NCI-H1048 (cell line): ENCODE measurements around the gene KANSL1.
"Not testable (repeated sequence)": the region's sequence is repeated elsewhere in the genome, so short reads cannot be mapped to it uniquely, and the experiment has no call there.

Experiments used
- DNase-seq: peaks from one replicate; lab custom pipeline; 2025; lab: John Stamatoyannopoulos, UW

KANSL1 gene

GRCh38 chr17:46138473-46138872 is 54.8 kb downstream of the KANSL1 start:
- no peak for DNase-seq

GRCh38 chr17:46136820-46137219 is 56.4 kb downstream of the KANSL1 start:
- DNase-seq, result no peak

- no peak for DNase-seq
These were observed 57.2 kb downstream of the KANSL1 start for GRCh38 chr17:46135879-46136563.

- no peak for DNase-seq
These were observed 58.0 kb downstream of the KANSL1 start for GRCh38 chr17:46135126-46135812.

GRCh38 chr17:46129302-46129701 is 63.9 kb downstream of the KANSL1 start:
- DNase-seq, result no peak

GRCh38 chr17:46128453-46128852 is 64.8 kb downstream of the KANSL1 start:
- no peak for DNase-seq

- DNase-seq, result no peak
These were observed 65.7 kb downstream of the KANSL1 start for GRCh38 chr17:46127524-46127923.

- DNase-seq, result no peak
These were observed 66.4 kb downstream of the KANSL1 start for GRCh38 chr17:46126840-46127239.

- no peak for DNase-seq
These were observed 67.4 kb downstream of the KANSL1 start for GRCh38 chr17:46125831-46126230.

GRCh38 chr17:46124695-46125592 is 68.3 kb downstream of the KANSL1 start:
- DNase-seq, result no peak

GRCh38 chr17:46123607-46124006 is 69.6 kb downstream of the KANSL1 start:
- DNase-seq, result no peak

GRCh38 chr17:46122486-46122871 is 70.8 kb downstream of the KANSL1 start:
- no peak for DNase-seq

- no peak for DNase-seq
These were observed 71.3 kb downstream of the KANSL1 start for GRCh38 chr17:46121841-46122485.

- no peak for DNase-seq
These were observed 72.0 kb downstream of the KANSL1 start for GRCh38 chr17:46121165-46121764.

- DNase-seq, result no peak
These were observed 72.7 kb downstream of the KANSL1 start for GRCh38 chr17:46120537-46120936.

- no peak for DNase-seq
These were observed 73.2 kb downstream of the KANSL1 start for GRCh38 chr17:46120078-46120477.

GRCh38 chr17:46118964-46119363 is 74.3 kb downstream of the KANSL1 start:
- DNase-seq, result no peak

GRCh38 chr17:46117850-46118696 is 75.2 kb downstream of the KANSL1 start:
- DNase-seq, result no peak

GRCh38 chr17:46117117-46117516 is 76.1 kb downstream of the KANSL1 start:
- no peak for DNase-seq

- DNase-seq, result no peak
These were observed 77.5 kb downstream of the KANSL1 start for GRCh38 chr17:46115699-46116098.

- DNase-seq, result not testable (repeated sequence)
These were observed 82.0 kb downstream of the KANSL1 start for GRCh38 chr17:46111236-46111635.
